MM.1S (cell line): ENCODE data around the gene OSMR.

Experiments
- EZH2 ChIP-seq: fragments of 300-600 bp; sonication (generic); optimal IDR thresholded peaks from 2 replicates; pipeline ENCODE3; 2017; ENCODE audit warnings: low read depth, mild to moderate bottlenecking, antibody characterized with exemption, low read length, mixed read lengths
- EZH2phosphoT487 ChIP-seq: fragments of 300-600 bp; sonication (generic); IDR thresholded peaks from 2 replicates; pipeline ENCODE4 v1.6.1; 2018; ENCODE audit warnings: antibody characterized with exemption, low read length
- TF ChIP-seq, protein P1 (sequence below): fragments of 300-600 bp; sonication (generic); IDR thresholded peaks from 2 replicates; pipeline ENCODE4 v1.5.1; 2016; ENCODE audit warnings: antibody characterized with exemption, low read length, mixed read lengths

DNA sequence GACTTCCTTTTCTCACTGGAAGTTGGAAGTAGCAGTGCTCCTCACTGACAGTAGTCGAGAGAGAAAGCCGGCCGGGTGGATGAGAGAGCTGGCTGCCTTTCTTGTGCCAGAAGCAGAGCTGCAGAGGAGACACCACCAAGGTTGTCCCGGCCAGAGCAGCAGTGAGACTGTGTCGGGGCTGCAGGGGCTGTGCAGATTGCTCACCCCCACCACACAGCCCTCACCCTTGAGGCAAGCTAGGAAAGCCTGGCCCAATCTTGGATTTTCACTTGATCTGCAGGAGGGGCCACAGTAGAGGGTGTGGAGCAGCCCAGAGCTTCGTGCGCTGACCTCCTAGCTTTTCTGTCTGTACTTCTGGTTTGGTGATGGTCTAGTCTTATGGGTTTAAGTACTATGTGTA lies 9.1 kb downstream of the OSMR start:
- TF ChIP-seq, protein P1, sequence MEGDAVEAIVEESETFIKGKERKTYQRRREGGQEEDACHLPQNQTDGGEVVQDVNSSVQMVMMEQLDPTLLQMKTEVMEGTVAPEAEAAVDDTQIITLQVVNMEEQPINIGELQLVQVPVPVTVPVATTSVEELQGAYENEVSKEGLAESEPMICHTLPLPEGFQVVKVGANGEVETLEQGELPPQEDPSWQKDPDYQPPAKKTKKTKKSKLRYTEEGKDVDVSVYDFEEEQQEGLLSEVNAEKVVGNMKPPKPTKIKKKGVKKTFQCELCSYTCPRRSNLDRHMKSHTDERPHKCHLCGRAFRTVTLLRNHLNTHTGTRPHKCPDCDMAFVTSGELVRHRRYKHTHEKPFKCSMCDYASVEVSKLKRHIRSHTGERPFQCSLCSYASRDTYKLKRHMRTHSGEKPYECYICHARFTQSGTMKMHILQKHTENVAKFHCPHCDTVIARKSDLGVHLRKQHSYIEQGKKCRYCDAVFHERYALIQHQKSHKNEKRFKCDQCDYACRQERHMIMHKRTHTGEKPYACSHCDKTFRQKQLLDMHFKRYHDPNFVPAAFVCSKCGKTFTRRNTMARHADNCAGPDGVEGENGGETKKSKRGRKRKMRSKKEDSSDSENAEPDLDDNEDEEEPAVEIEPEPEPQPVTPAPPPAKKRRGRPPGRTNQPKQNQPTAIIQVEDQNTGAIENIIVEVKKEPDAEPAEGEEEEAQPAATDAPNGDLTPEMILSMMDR, result no peak
- TF ChIP-seq EZH2 (no peak), EZH2phosphoT487 (no peak)
